Measurements from ENCODE around the gene VAMP7. TPM values are rescaled to one million over a fixed set of nuclear protein-coding genes. Genes with fewer than 3 reads are reported as not detected.

Gene VAMP7
- total and polyA plus RNA-seq, 9 of the 15 experiments (the other 6 are each of a cell fraction or from before 2014, with no cell fraction given): 38.4 to 100 (median 67.7) TPM

- TF ChIP-seq MGA (IDR thresholded peaks at IDR 0.05) (no peak), BRD4 (IDR thresholded peaks at IDR 0.05) (no peak), GABPB2 (CRISPR knock-in tag; conservative IDR thresholded peaks at IDR 0.05) (no peak), ATF7 (IDR thresholded peaks at IDR 0.05) (no peak), LEF1 (IDR thresholded peaks at IDR 0.05) (no peak)
Observed at GRCh38 chrX:155968791-155969190, 87.6 kb downstream of the VAMP7 start (continued).
